H9 (cell line): ENCODE results near the gene C12orf75. TPM values are rescaled to one million over a fixed set of nuclear protein-coding genes. Genes with fewer than 3 reads are reported as not detected.

Experiments
- DNase-seq: peaks from one replicate; pipeline ENCODE4 v3.0.0-alpha.2; 2017
- H2AFZ ChIP-seq: one replicate; pipeline ENCODE4 v1.6.1; 2013; ENCODE audit warnings: mild to moderate bottlenecking, low read length, control low read depth, moderate library complexity
- H2AK5ac ChIP-seq: 2 replicates; pipeline ENCODE4 v1.6.1; 2013; ENCODE audit warnings: low read length, control low read depth, mixed read lengths; ENCODE audit not compliant: insufficient read length
- H2BK120ac ChIP-seq: one replicate; pipeline ENCODE4 v1.6.1; 2013; ENCODE audit warnings: low read depth, mild to moderate bottlenecking, low read length, control low read depth, inconsistent platforms; ENCODE audit not compliant: poor library complexity, severe bottlenecking
- H2BK12ac ChIP-seq: 2 replicates; pipeline ENCODE4 v1.6.1; 2013; ENCODE audit warnings: low read length, control low read depth, mixed read lengths, low read depth; ENCODE audit not compliant: insufficient read length
- H2BK15ac ChIP-seq: 2 replicates; pipeline ENCODE4 v1.6.1; 2013; ENCODE audit warnings: low read depth, low read length, control low read depth
- H2BK20ac ChIP-seq: one replicate; pipeline ENCODE4 v1.6.1; 2013; ENCODE audit warnings: low read depth, mild to moderate bottlenecking, low read length, control low read depth, inconsistent platforms; ENCODE audit not compliant: poor library complexity, severe bottlenecking
- H2BK5ac ChIP-seq: 2 replicates; pipeline ENCODE4 v1.6.1; 2013; ENCODE audit warnings: low read length, control low read depth, mixed read lengths; ENCODE audit not compliant: insufficient read length
- H3K14ac ChIP-seq: 2 replicates; pipeline ENCODE4 v1.6.1; 2013; ENCODE audit warnings: low read length, control low read depth; ENCODE audit not compliant: insufficient read depth
- H3K18ac ChIP-seq: 2 replicates; pipeline ENCODE4 v1.6.1; 2013; ENCODE audit warnings: low read depth, mild to moderate bottlenecking, mixed read lengths, low read length, control low read depth; ENCODE audit not compliant: insufficient read length
- H3K23ac ChIP-seq: 2 replicates; pipeline ENCODE4 v1.6.1; 2013; ENCODE audit warnings: low read length, control low read depth, mixed read lengths, low read depth; ENCODE audit not compliant: insufficient read length
- H3K23me2 ChIP-seq: 2 replicates; pipeline ENCODE4 v1.6.1; 2013; ENCODE audit warnings: low read depth, mild to moderate bottlenecking, mixed read lengths, low read length, control low read depth; ENCODE audit not compliant: insufficient read length, poor library complexity, severe bottlenecking
- H3K27ac ChIP-seq: 2 replicates; pipeline ENCODE4 v1.5.1; 2013; ENCODE audit warnings: low read length, control low read depth, mixed read lengths, low read depth; ENCODE audit not compliant: insufficient read length
- H3K27me3 ChIP-seq: 2 replicates; pipeline ENCODE4 v1.6.1; 2013; ENCODE audit warnings: low read length, control low read depth, inconsistent platforms; ENCODE audit not compliant: insufficient read depth
- H3K4ac ChIP-seq: 2 replicates; pipeline ENCODE4 v1.6.1; 2013; ENCODE audit warnings: low read depth, mild to moderate bottlenecking, control low read depth, inconsistent platforms, low read length, moderate library complexity
- H3K4me1 ChIP-seq: 2 replicates; pipeline ENCODE4 v1.6.1; 2013; ENCODE audit warnings: low read length, control low read depth, inconsistent platforms; ENCODE audit not compliant: insufficient read depth
- H3K4me2 ChIP-seq: 2 replicates; pipeline ENCODE4 v1.6.1; 2013; ENCODE audit warnings: low read length, control low read depth, mixed read lengths; ENCODE audit not compliant: insufficient read length, insufficient read depth
- H3K56ac ChIP-seq: 2 replicates; pipeline ENCODE4 v1.6.1; 2013; ENCODE audit warnings: low read depth, mild to moderate bottlenecking, mixed read lengths, low read length, control low read depth; ENCODE audit not compliant: insufficient read length
- H3K79me1 ChIP-seq: 2 replicates; pipeline ENCODE4 v1.6.1; 2013; ENCODE audit warnings: low read depth, mild to moderate bottlenecking, moderate library complexity, low read length, control low read depth, inconsistent platforms; ENCODE audit not compliant: insufficient read depth, poor library complexity, severe bottlenecking
- H3K79me2 ChIP-seq: 2 replicates; pipeline ENCODE4 v1.6.1; 2013; ENCODE audit warnings: low read length, control low read depth, inconsistent platforms; ENCODE audit not compliant: insufficient read depth
- H3K9ac ChIP-seq: 2 replicates; pipeline ENCODE4 v1.6.1; 2013; ENCODE audit warnings: low read length, control low read depth, mixed read lengths; ENCODE audit not compliant: insufficient read length; ENCODE audit errors: extremely low read depth
- H3K9me3 ChIP-seq: one replicate; pipeline ENCODE4 v1.6.1; 2013; ENCODE audit warnings: low read depth, low read length, inconsistent platforms; ENCODE audit not compliant: control insufficient read depth
- H3T11ph ChIP-seq: one replicate; pipeline ENCODE4 v1.6.1; 2013; ENCODE audit warnings: mild to moderate bottlenecking, low read length, control low read depth, inconsistent platforms
- H4K20me1 ChIP-seq: one replicate; pipeline ENCODE4 v1.6.1; 2013; ENCODE audit not compliant: control insufficient read depth, insufficient read length, insufficient read depth
- H4K5ac ChIP-seq: 2 replicates; pipeline ENCODE4 v1.6.1; 2013; ENCODE audit warnings: low read depth, mild to moderate bottlenecking, mixed read lengths, low read length, control low read depth; ENCODE audit not compliant: insufficient read length
- H4K8ac ChIP-seq: replicated peaks from 2 replicates; pipeline ENCODE4 v1.6.1; 2013; ENCODE audit warnings: low read length, control low read depth, mixed read lengths, low read depth; ENCODE audit not compliant: insufficient read length
- H4K91ac ChIP-seq: 2 replicates; pipeline ENCODE4 v1.6.1; 2013; ENCODE audit warnings: low read depth, mild to moderate bottlenecking, moderate library complexity, mixed read lengths, low read length, control low read depth; ENCODE audit not compliant: insufficient read length
- H3K27ac Mint-ChIP-seq, 3 experiments: 2 replicates in 2 of 3; 3 replicates in 1 of 3; pipeline ENCODE4 v1.8.0; 2020 to 2021; ENCODE audit warnings: mixed read lengths in 3 of 3, mild to moderate bottlenecking in 1 of 3, moderate library complexity in 1 of 3
- H3K27me3 Mint-ChIP-seq: 2 replicates; pipeline ENCODE4 v1.8.0; 2021; ENCODE audit warnings: low read depth, mild to moderate bottlenecking, moderate library complexity, mixed read lengths
- H3K36me3 Mint-ChIP-seq, 3 experiments: 2 replicates in 2 of 3; 3 replicates in 1 of 3; pipeline ENCODE4 v1.8.0; 2020 to 2021; ENCODE audit warnings: low read depth in 3 of 3, mixed read lengths in 3 of 3; ENCODE audit not compliant: insufficient read depth in 1 of 3
- H3K4me1 Mint-ChIP-seq, 2 experiments: 2 replicates each; pipeline ENCODE4 v1.8.0; 2020; ENCODE audit warnings: mixed read lengths in 2 of 2
- H3K4me3 Mint-ChIP-seq, 2 experiments: 2 replicates in 1 of 2; 3 replicates in 1 of 2; pipeline ENCODE4 v1.8.0; 2020 to 2021; ENCODE audit warnings: mild to moderate bottlenecking in 2 of 2, mixed read lengths in 2 of 2, moderate library complexity in 1 of 2
- H3K9me3 Mint-ChIP-seq, 2 experiments: 2 replicates in 1 of 2; 3 replicates in 1 of 2; pipeline ENCODE4 v1.8.0; 2020; ENCODE audit warnings: mild to moderate bottlenecking in 2 of 2, mixed read lengths in 2 of 2, moderate library complexity in 1 of 2
- total RNA-seq: library from RNA; stranded (reverse); gene quantifications from 2 replicates; pipeline ENCODE4 v1.2.1, GENCODE V29; 2021
- TF ChIP-seq, protein P1 (sequence below): fragments of 200-600 bp; sonication (generic); conservative IDR thresholded peaks from 3 replicates; pipeline ENCODE4 v1.8.0; 2021; ENCODE audit warnings: antibody characterized with exemption, mild to moderate bottlenecking

C12orf75 gene
- total RNA-seq, 1 experiment from 2014 or later, result 37.9 TPM

DNA sequence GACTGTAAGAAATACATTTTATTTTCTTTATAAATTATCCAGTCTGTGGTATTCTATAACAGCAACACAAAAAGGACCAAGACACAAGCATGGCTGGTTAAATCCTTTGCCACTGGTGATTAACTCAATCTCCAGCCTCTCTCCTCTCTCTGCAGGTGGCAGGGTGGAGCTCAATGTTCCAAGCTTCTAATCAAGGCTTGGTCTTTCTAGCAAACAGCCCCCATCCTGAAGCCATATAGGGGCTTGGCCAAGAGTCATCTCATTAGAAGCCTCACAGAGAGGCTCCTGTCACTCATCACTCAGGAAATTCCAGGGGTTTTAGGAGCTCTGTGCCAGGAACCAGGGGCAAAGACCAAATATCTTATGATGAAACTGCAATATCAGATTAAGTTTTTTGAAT, 12.0 kb downstream of the C12orf75 start:
- H2AFZ ChIP-seq, result no peak overlapping the region
- H2AK5ac ChIP-seq, result no peak overlapping the region
- H3K56ac ChIP-seq, result no peak overlapping the region
- H3T11ph ChIP-seq, result no peak overlapping the region
- no peak overlapping the region for H3K4ac ChIP-seq
- peaks cover 5% of the 10 kb centered on the region; the same call in 1 of the 2 replicates for H3K4me1 ChIP-seq
- H4K91ac ChIP-seq, result no peak overlapping the region
- H3K79me1 ChIP-seq, result no peaks in the 10 kb centered on the region
- no peak overlapping the region for H4K5ac ChIP-seq
- peaks cover 5% of the 10 kb centered on the region for H3K27me3 Mint-ChIP-seq
- H3K4me1 Mint-ChIP-seq, result peaks cover 24 to 29% of the 10 kb centered on the region in 2 experiments
- H3K23me2 ChIP-seq, result no peaks in the 10 kb centered on the region
- no peak overlapping the region for H4K8ac ChIP-seq
- no peak overlapping the region for H3K14ac ChIP-seq
- no peak overlapping the region for H3K23ac ChIP-seq
- no peak overlapping the region for H2BK15ac ChIP-seq
- peaks cover 17 to 18% of the 10 kb centered on the region in 2 experiments for H3K9me3 Mint-ChIP-seq
- peaks cover 18 to 23% (median 21%) of the 10 kb centered on the region in 3 experiments for H3K36me3 Mint-ChIP-seq
- no peaks in the 10 kb centered on the region for H4K20me1 ChIP-seq
- H2BK5ac ChIP-seq, result no peak overlapping the region
- H3K9me3 ChIP-seq, result no peaks in the 10 kb centered on the region
- no peak overlapping the region for H3K4me2 ChIP-seq
- no peak overlapping the region for H3K9ac ChIP-seq
- no peaks in the 10 kb centered on the region for H3K79me2 ChIP-seq
- no peak overlapping the region for H2BK12ac ChIP-seq
- H3K27ac ChIP-seq, result no peak overlapping the region
- TF ChIP-seq, protein P1, sequence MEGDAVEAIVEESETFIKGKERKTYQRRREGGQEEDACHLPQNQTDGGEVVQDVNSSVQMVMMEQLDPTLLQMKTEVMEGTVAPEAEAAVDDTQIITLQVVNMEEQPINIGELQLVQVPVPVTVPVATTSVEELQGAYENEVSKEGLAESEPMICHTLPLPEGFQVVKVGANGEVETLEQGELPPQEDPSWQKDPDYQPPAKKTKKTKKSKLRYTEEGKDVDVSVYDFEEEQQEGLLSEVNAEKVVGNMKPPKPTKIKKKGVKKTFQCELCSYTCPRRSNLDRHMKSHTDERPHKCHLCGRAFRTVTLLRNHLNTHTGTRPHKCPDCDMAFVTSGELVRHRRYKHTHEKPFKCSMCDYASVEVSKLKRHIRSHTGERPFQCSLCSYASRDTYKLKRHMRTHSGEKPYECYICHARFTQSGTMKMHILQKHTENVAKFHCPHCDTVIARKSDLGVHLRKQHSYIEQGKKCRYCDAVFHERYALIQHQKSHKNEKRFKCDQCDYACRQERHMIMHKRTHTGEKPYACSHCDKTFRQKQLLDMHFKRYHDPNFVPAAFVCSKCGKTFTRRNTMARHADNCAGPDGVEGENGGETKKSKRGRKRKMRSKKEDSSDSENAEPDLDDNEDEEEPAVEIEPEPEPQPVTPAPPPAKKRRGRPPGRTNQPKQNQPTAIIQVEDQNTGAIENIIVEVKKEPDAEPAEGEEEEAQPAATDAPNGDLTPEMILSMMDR, result no peak
- no peak overlapping the region for H3K4me3 Mint-ChIP-seq
- H3K27ac Mint-ChIP-seq, result no peak overlapping the region
- no peak overlapping the region for H2BK120ac ChIP-seq
- H3K27me3 ChIP-seq, result no peaks in the 10 kb centered on the region
- H2BK20ac ChIP-seq, result no peak overlapping the region
- DNase-seq, result no peak
- no peak overlapping the region for H3K18ac ChIP-seq
